Mucosa of rectum (tissue), 2 donors: Measurements from ENCODE around the gene GATA2.

Experiments
- H3K27ac ChIP-seq, 2 donors: one replicate each; pipeline ENCODE4 v1.7.0; 2013; ENCODE audit warnings: inconsistent platforms in 2 of 2, low read depth in 2 of 2, low read length in 2 of 2
- H3K27me3 ChIP-seq, 2 donors: one replicate each; pipeline ENCODE4 v1.7.0; 2013; ENCODE audit warnings: low read length in 2 of 2; ENCODE audit not compliant: control insufficient read depth in 2 of 2, insufficient read depth in 2 of 2
- H3K36me3 ChIP-seq, 2 donors: one replicate each; pipeline ENCODE4 v1.7.0; 2013; ENCODE audit warnings: low read length in 2 of 2; ENCODE audit not compliant: control insufficient read depth in 2 of 2, insufficient read depth in 2 of 2
- H3K4me1 ChIP-seq, 2 donors: one replicate each; pipeline ENCODE4 v1.7.0; 2013; ENCODE audit warnings: low read length in 2 of 2, mild to moderate bottlenecking in 1 of 2; ENCODE audit not compliant: control insufficient read depth in 2 of 2, insufficient read depth in 2 of 2
- H3K4me3 ChIP-seq, 2 donors: one replicate each; pipeline ENCODE4 v1.7.0; 2013; ENCODE audit warnings: low read length in 2 of 2
- H3K9ac ChIP-seq, 2 donors: one replicate each; pipeline ENCODE4 v1.7.0; 2013; ENCODE audit warnings: low read length in 2 of 2, low read depth in 1 of 2, mild to moderate bottlenecking in 1 of 2
- H3K9me3 ChIP-seq, 2 donors: one replicate each; pipeline ENCODE4 v1.7.0; 2013; ENCODE audit warnings: low read length in 2 of 2; ENCODE audit not compliant: control insufficient read depth in 2 of 2
- donor health status: healthy.
- donor health status: Normal muscosa, but diverticular disease.

Gene GATA2

GRCh38 chr3:128489674-128489926, 3.4 kb downstream of the GATA2 start:
- H3K36me3 ChIP-seq = no peaks in the 10 kb centered on the region
- H3K4me3 ChIP-seq = peak overlapping the region; percentile 60 to 61
- peak overlapping the region in 1 of 2 donors; percentile 62 for H3K9ac ChIP-seq
- H3K27ac ChIP-seq = peak overlapping the region; percentile 18 to 32
- H3K4me1 ChIP-seq = peaks cover 14 to 21% of the 10 kb centered on the region in 2 donors
- H3K9me3 ChIP-seq = no peaks in the 10 kb centered on the region
- H3K27me3 ChIP-seq = peaks cover 76 to 81% of the 10 kb centered on the region in 2 donors

- Histone ChIP-seq H3K4me1 (peaks cover 14 to 21% of the 10 kb centered on the region in 2 donors), H3K36me3 (no peaks in the 10 kb centered on the region), H3K9me3 (no peaks in the 10 kb centered on the region), H3K27ac (peak overlapping the region; percentile 9 to 55), H3K4me3 (peak overlapping the region; percentile 60 to 61), H3K27me3 (peaks cover 73 to 79% of the 10 kb centered on the region in 2 donors), H3K9ac (peak overlapping the region in 1 of 2 donors; percentile 62)
Measured at GRCh38 chr3:128488991-128489673, 3.9 kb downstream of the GATA2 start.

GRCh38 chr3:128488636-128488990, 4.4 kb downstream of the GATA2 start:
- H3K27ac ChIP-seq = peak overlapping the region; percentile 55 to 67
- H3K4me1 ChIP-seq = peaks cover 14 to 21% of the 10 kb centered on the region in 2 donors

GRCh38 chr3:128487813-128488635, 5.0 kb downstream of the GATA2 start:
- Histone ChIP-seq H3K9me3 (no peaks in the 10 kb centered on the region), H3K27me3 (peaks cover 72 to 80% of the 10 kb centered on the region in 2 donors), H3K36me3 (no peaks in the 10 kb centered on the region), H3K4me1 (peaks cover 14 to 21% of the 10 kb centered on the region in 2 donors), H3K4me3 (peak overlapping the region; percentile 60 to 61), H3K9ac (peak overlapping the region in 1 of 2 donors; percentile 47), H3K27ac (peak overlapping the region; percentile 42 to 67)

More at GRCh38 chr3:128488636-128488990, 4.4 kb downstream of the GATA2 start:
- H3K9ac ChIP-seq = peak overlapping the region in 1 of 2 donors; percentile 62
- H3K9me3 ChIP-seq = no peaks in the 10 kb centered on the region
- H3K27me3 ChIP-seq = peaks cover 73 to 79% of the 10 kb centered on the region in 2 donors
- H3K36me3 ChIP-seq = no peaks in the 10 kb centered on the region
- H3K4me3 ChIP-seq = peak overlapping the region; percentile 31 to 60

- H3K9ac ChIP-seq = peak overlapping the region in 1 of 2 donors; percentile 22
- peaks cover 14 to 21% of the 10 kb centered on the region in 2 donors for H3K4me1 ChIP-seq
- peak overlapping the region; percentile 55 to 61 for H3K4me3 ChIP-seq
- H3K9me3 ChIP-seq = no peaks in the 10 kb centered on the region
- no peaks in the 10 kb centered on the region for H3K36me3 ChIP-seq
- H3K27me3 ChIP-seq = peaks cover 75 to 80% of the 10 kb centered on the region in 2 donors
- H3K27ac ChIP-seq = no peak overlapping the region
Measured at GRCh38 chr3:128487538-128487812, 5.5 kb downstream of the GATA2 start.

GRCh38 chr3:128486681-128487537, 6.1 kb downstream of the GATA2 start:
- H3K27me3 ChIP-seq = peaks cover 77 to 78% of the 10 kb centered on the region in 2 donors
- peak overlapping the region; percentile 55 to 61 for H3K4me3 ChIP-seq
- peak overlapping the region in 1 of 2 donors; percentile 22 for H3K9ac ChIP-seq
- no peaks in the 10 kb centered on the region for H3K36me3 ChIP-seq
- peak overlapping the region in 1 of 2 donors; percentile 23 for H3K27ac ChIP-seq
- H3K4me1 ChIP-seq = peaks cover 14 to 21% of the 10 kb centered on the region in 2 donors
- H3K9me3 ChIP-seq = no peaks in the 10 kb centered on the region

- Histone ChIP-seq H3K9me3 (no peaks in the 10 kb centered on the region), H3K36me3 (no peaks in the 10 kb centered on the region), H3K27me3 (peaks cover 74% of the 10 kb centered on the region in 2 donors), H3K27ac (peak overlapping the region in 1 of 2 donors; percentile 23), H3K4me1 (peaks cover 14 to 21% of the 10 kb centered on the region in 2 donors), H3K4me3 (peak overlapping the region; percentile 55 to 61), H3K9ac (no peak overlapping the region)
Measured at GRCh38 chr3:128486205-128486628, 6.8 kb downstream of the GATA2 start.

GRCh38 chr3:128485282-128486204, 7.5 kb downstream of the GATA2 start:
- Histone ChIP-seq H3K27ac (no peak overlapping the region), H3K9ac (no peak overlapping the region), H3K9me3 (no peaks in the 10 kb centered on the region), H3K27me3 (peaks cover 67 to 75% of the 10 kb centered on the region in 2 donors), H3K4me1 (peaks cover 14 to 21% of the 10 kb centered on the region in 2 donors), H3K4me3 (no peak overlapping the region), H3K36me3 (no peaks in the 10 kb centered on the region)
